ENCODE data around the gene TMEM156. TPM values are rescaled to one million over a fixed set of nuclear protein-coding genes. Genes with fewer than 3 reads are reported as not detected.

Gene TMEM156
- total and polyA plus RNA-seq, 2 of the 4 experiments (the other 2 are of a cell fraction), result 0.53 to 0.54 TPM

GRCh38 chr4:39037941-39038340, 5.7 kb upstream of the TMEM156 start:
- dilution Hi-C loops (cut with HindIII; ENCODE audit: low sequenced_read_pairs, unreplicated experiment) (no loop called here), in situ Hi-C loops (cut with MboI; ENCODE audit: low sequenced_read_pairs) (loop anchor here (5.0 kb wide), 1 partner anchor 91 kb away; no protein-coding TSS in a partner anchor), intact Hi-C loops (cut with micrococcal nuclease) (no loop called here)
- Histone ChIP-seq H4K5ac (ENCODE audit: low read depth, low read length) (no peak overlapping the region), H3K4me3 (ENCODE audit: insufficient read depth, low read depth, low read length) (no peak overlapping the region), H2BK120ac (ENCODE audit: low read depth, low read length) (peak overlapping the region; percentile 91), H2AK9ac (replicated peaks; ENCODE audit: low read depth, low read length, poor library complexity) (no peak overlapping the region), H4K8ac (ENCODE audit: low read depth in 2 of 2, low read length in 2 of 2) (peak overlapping the region in 1 of 2 experiments; percentile 9; a peak in 1 of 4 replicates), H3K27ac (ENCODE audit: insufficient read depth, low read length) (no peak overlapping the region), H3K9me3 (ENCODE audit: control insufficient read depth, insufficient read depth, low read length) (no peaks in the 10 kb centered on the region), H2AFZ (replicated peaks; ENCODE audit: low read length, poor library complexity) (no peak overlapping the region), H2AK5ac (ENCODE audit: low read depth, low read length) (peak overlapping the region; percentile 57; the same call in 1 of the 2 replicates), H3K27me3 (ENCODE audit: control insufficient read depth, insufficient read depth, low read length) (no peaks in the 10 kb centered on the region), H3K4me1 (ENCODE audit: control insufficient read depth, insufficient read depth, low read length) (peaks cover 16% of the 10 kb centered on the region), H3K56ac (ENCODE audit: extremely low read depth, insufficient read depth, low read length) (no peak overlapping the region), H3K9me1 (ENCODE audit: insufficient read depth, low read length) (peaks cover 11% of the 10 kb centered on the region; the same call in 1 of the 2 replicates), H3K14ac (replicated peaks; ENCODE audit: low read depth, low read length) (peak overlapping the region; percentile 65; the same call in 1 of the 2 replicates), H3K79me1 (ENCODE audit: low read depth in 1 of 2, low read length in 2 of 2) (no peaks in the 10 kb centered on the region), H3K4ac (ENCODE audit: low read depth, low read length) (peak overlapping the region; percentile 91; the same call in 1 of the 2 replicates), H3K18ac (ENCODE audit: low read depth, low read length) (peak overlapping the region; percentile 72), H3K23ac (ENCODE audit: low read depth, low read length) (no peak overlapping the region), H2BK15ac (ENCODE audit: low read depth, low read length) (0 out of 3 replicates have a peak overlapping the region, but pooled peaks have one; percentile 67), H3K36me3 (ENCODE audit: control insufficient read depth, insufficient read depth, low read length) (no peaks in the 10 kb centered on the region), H3K9ac (ENCODE audit: low read depth, low read length) (no peak overlapping the region), H2BK20ac (ENCODE audit: low read depth, low read length) (peak overlapping the region; percentile 65), H3K4me2 (ENCODE audit: low read depth, low read length) (no peak overlapping the region), H4K91ac (ENCODE audit: insufficient read depth, low read depth, low read length) (no peak overlapping the region; the same call in 1 of the 2 replicates), H4K20me1 (ENCODE audit: insufficient read depth, low read length) (no peaks in the 10 kb centered on the region), H2BK5ac (ENCODE audit: low read depth, low read length, poor library complexity, severe bottlenecking) (peak overlapping the region; percentile 81)
- ChIA-PET POLR2A (ENCODE audit: unreplicated experiment) (no interaction called here), CTCF (interaction anchor here (1.2 kb wide), 1 partner anchor 53 kb away, joined by 3 read pairs; no protein-coding TSS in a partner anchor)
- BruUV-seq (replicated peaks), result no TSS peak
- no peak for TF ChIP-seq SMC3 (IDR thresholded peaks at IDR 0.05; ENCODE audit: low read depth, low read length)
- no peak for TF ChIP-seq MXI1 (IDR thresholded peaks at IDR 0.05; ENCODE audit: borderline replicate concordance, low read depth, low read length)
- no peak for TF ChIP-seq RAD21 (IDR thresholded peaks at IDR 0.05; ENCODE audit: low read length)
- TF ChIP-seq RFX5 (IDR thresholded peaks at IDR 0.05; ENCODE audit: low read depth, low read length), result no peak
- no peak for TF ChIP-seq CHD1 (IDR thresholded peaks at IDR 0.05; ENCODE audit: low read depth, low read length)
- no peak for TF ChIP-seq NFE2L2 (IDR thresholded peaks at IDR 0.05; ENCODE audit: low read depth, low read length)
- no peak for TF ChIP-seq MAZ (IDR thresholded peaks at IDR 0.05; ENCODE audit: borderline replicate concordance, low read depth, low read length)
- TF ChIP-seq FOS (IDR thresholded peaks at IDR 0.05; ENCODE audit: low read depth, low read length), result no peak
- no peak for TF ChIP-seq BHLHE40 (IDR thresholded peaks at IDR 0.05; ENCODE audit: low read depth, low read length)
- no peak for TF ChIP-seq CTCF (conservative IDR thresholded peaks at IDR 0.05; ENCODE audit: low read depth, low read length)
- TF ChIP-seq CEBPB (IDR thresholded peaks at IDR 0.05; ENCODE audit: low read depth, low read length), result no peak
- no peak for TF ChIP-seq MAFK (IDR thresholded peaks at IDR 0.05; ENCODE audit: low read depth, low read length)
- TF ChIP-seq ELK1 (IDR thresholded peaks at IDR 0.05; ENCODE audit: borderline replicate concordance, low read depth, low read length), result no peak
- no peak for TF ChIP-seq RCOR1 (IDR thresholded peaks at IDR 0.05; ENCODE audit: insufficient replicate concordance, low read length)
- no peak for TF ChIP-seq USF2 (IDR thresholded peaks at IDR 0.05; ENCODE audit: low read depth, low read length)
- TF ChIP-seq POLR2A (IDR thresholded peaks at IDR 0.05; ENCODE audit: low read depth, low read length), result no peak
- DNase-seq, result no peak
- WGBS, 2 experiments (ENCODE audit: extremely low coverage in 2 of 2, insufficient read length in 1 of 2), result no CpG with 5 or more reads among the region's 3 CpGs
- ATAC-seq (ENCODE audit: low read depth), result peak; percentile 8

All from IMR-90 (cell line).